ENCODE results near the gene SLC66A2. TPM values are rescaled to one million over a fixed set of nuclear protein-coding genes. Genes with fewer than 3 reads are reported as not detected.

Gene SLC66A2
- total and polyA plus RNA-seq, 2 of the 13 experiments (the other 11 are each of a cell fraction or from before 2014, with no cell fraction given) = 33.5 to 41.9 TPM

DNA sequence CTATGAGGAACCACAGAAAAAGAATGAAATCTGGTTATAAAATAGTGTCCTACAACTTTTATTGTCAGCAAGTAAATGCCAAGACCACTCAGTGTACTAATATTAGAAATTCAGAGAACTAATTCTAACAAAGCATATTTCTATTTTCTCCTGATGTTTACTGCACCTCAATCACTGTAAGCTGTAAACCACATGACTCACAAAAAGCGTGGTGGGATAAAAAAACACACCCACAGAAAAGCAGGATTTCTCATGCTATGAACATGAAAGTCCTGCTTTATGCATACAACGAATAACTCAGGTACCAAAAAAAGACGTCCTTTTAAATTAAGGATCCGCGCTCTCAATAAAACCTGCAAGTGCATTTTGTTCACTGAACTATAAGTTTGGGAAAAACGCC, 36.1 kb upstream of the SLC66A2 start:
- H3K9me3 ChIP-seq (ENCODE audit: low read length) = no peaks in the 10 kb centered on the region
- POLR2A ChIA-PET = interaction anchor here (0.9 to 6.1 kb wide), 4 partner anchors 23 to 121 kb away, joined by 3 to 45 read pairs (median 22); partner anchors contain the start of genes ADNP2, HSBP1L1 and RBFA
- peaks cover 3 to 15% of the 10 kb centered on the region in 2 experiments; a peak in 4 of 5 replicates for H3K36me3 ChIP-seq (replicated peaks in 1 of 2; ENCODE audit: control insufficient read depth in 1 of 2, insufficient read depth in 2 of 2, low read length in 2 of 2)
- intact Hi-C loops (cut with micrococcal nuclease; ENCODE audit: unreplicated experiment) = no loop called here
- TF ChIP-seq, protein P1, sequence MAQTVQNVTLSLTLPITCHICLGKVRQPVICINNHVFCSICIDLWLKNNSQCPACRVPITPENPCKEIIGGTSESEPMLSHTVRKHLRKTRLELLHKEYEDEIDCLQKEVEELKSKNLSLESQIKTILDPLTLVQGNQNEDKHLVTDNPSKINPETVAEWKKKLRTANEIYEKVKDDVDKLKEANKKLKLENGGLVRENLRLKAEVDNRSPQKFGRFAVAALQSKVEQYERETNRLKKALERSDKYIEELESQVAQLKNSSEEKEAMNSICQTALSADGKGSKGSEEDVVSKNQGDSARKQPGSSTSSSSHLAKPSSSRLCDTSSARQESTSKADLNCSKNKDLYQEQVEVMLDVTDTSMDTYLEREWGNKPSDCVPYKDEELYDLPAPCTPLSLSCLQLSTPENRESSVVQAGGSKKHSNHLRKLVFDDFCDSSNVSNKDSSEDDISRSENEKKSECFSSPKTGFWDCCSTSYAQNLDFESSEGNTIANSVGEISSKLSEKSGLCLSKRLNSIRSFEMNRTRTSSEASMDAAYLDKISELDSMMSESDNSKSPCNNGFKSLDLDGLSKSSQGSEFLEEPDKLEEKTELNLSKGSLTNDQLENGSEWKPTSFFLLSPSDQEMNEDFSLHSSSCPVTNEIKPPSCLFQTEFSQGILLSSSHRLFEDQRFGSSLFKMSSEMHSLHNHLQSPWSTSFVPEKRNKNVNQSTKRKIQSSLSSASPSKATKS (CRISPR knock-in tag; IDR thresholded peaks at IDR 0.05) = 0 out of 2 replicates have a peak, but pooled peaks have one; percentile 5
- TF ChIP-seq, protein P2, sequence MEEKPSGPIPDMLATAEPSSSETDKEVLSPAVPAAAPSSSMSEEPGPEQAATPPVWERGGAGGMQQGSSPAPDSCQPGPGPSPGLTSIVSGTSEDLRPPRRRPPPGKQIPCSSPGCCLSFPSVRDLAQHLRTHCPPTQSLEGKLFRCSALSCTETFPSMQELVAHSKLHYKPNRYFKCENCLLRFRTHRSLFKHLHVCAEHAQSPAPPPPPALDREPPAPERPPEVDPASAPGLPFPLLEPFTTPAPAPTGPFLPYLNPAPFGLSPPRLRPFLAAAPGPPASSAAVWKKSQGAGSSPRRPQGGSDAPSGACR (CRISPR knock-in tag; IDR thresholded peaks at IDR 0.05) = 0 out of 2 replicates have a peak, but pooled peaks have one; percentile 44
- TF ChIP-seq, protein P3, sequence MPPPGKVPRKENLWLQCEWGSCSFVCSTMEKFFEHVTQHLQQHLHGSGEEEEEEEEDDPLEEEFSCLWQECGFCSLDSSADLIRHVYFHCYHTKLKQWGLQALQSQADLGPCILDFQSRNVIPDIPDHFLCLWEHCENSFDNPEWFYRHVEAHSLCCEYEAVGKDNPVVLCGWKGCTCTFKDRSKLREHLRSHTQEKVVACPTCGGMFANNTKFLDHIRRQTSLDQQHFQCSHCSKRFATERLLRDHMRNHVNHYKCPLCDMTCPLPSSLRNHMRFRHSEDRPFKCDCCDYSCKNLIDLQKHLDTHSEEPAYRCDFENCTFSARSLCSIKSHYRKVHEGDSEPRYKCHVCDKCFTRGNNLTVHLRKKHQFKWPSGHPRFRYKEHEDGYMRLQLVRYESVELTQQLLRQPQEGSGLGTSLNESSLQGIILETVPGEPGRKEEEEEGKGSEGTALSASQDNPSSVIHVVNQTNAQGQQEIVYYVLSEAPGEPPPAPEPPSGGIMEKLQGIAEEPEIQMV (CRISPR knock-in tag; IDR thresholded peaks at IDR 0.05; ENCODE audit: low read depth) = no peak
- 0 out of 4 replicates have a peak, but pooled peaks of 1 of the 2 experiments have one; percentile 3 for TF ChIP-seq KLF16 (CRISPR knock-in tag; IDR thresholded peaks at IDR 0.05)
- peak overlapping the region; percentile 92 for H3K9ac ChIP-seq (ENCODE audit: insufficient read depth, low read depth, low read length)
- FAIRE-seq = no peak
- no TSS peak for BruUV-seq (replicated peaks)
- H3K4me3 ChIP-seq (replicated peaks in 1 of 3; ENCODE audit: insufficient read depth in 1 of 3, low read depth in 2 of 3, low read length in 3 of 3) = peak overlapping the region; percentile 84 to 96 (median 85)
- in situ Hi-C loops (cut with HindIII; ENCODE audit: extremely low pct_ligation_motif_present, low pct_unique_long_range_greater_than_20kb) = loop anchor here (5.0 kb wide), 1 partner anchor 45 kb away; the partner anchor contains the start of gene RBFA
- no peaks in the 10 kb centered on the region; a peak in 1 of 5 replicates for H3K27me3 ChIP-seq (ENCODE audit: control insufficient read depth in 1 of 2, insufficient read depth in 2 of 2, low read length in 2 of 2)
- peaks cover 54% of the 10 kb centered on the region for H3K4me1 ChIP-seq (ENCODE audit: insufficient read depth, low read length)
- peak overlapping the region; percentile 85 for H3K27ac ChIP-seq (ENCODE audit: extremely low read length, insufficient read depth, low read length)
- DNase-seq (ENCODE audit: low spot score) = no peak
- peaks cover 36% of the 10 kb centered on the region for H4K20me1 ChIP-seq (ENCODE audit: insufficient read depth, low read length)
- no peak for ATAC-seq
- H3K4me2 ChIP-seq (ENCODE audit: low read depth, low read length) = peak overlapping the region; percentile 97
- CTCF ChIA-PET (ENCODE audit: low intra/inter-chr PET ratio, low total read pairs) = interaction anchor here (2.1 kb wide), 1 partner anchor 53 kb away, joined by 8 read pairs; no protein-coding TSS in a partner anchor
- no peak overlapping the region for H2AFZ ChIP-seq (ENCODE audit: low read length)
- WGBS (ENCODE audit: low lambda C conversion rate) = 2% methylated on average over 6 of the region's 6 CpGs
- H3K79me2 ChIP-seq (ENCODE audit: insufficient read depth, low read length) = peaks cover 59% of the 10 kb centered on the region
